Measurements from ENCODE around the gene SVOPL. TPM values are rescaled to one million over a fixed set of nuclear protein-coding genes. Genes with fewer than 3 reads are reported as not detected.

Gene SVOPL
- total RNA-seq, 4 donors from 2014 or later, result not detected

- no peak for TF ChIP-seq CTCF (IDR thresholded peaks at IDR 0.05)
- DNase-seq (ENCODE audit: low spot score) (no peak), ATAC-seq (ENCODE audit: low FRiP score) (no peak)
These were observed 51.7 kb downstream of the SVOPL start for GRCh38 chr7:138649506-138649905.

- ATAC-seq (ENCODE audit: low FRiP score), result no peak
- no peak for DNase-seq (ENCODE audit: low spot score)
These were observed 55.9 kb downstream of the SVOPL start for GRCh38 chr7:138645284-138645683.

GRCh38 chr7:138632826-138633602 lies 68.1 kb downstream of the SVOPL start:
- TF ChIP-seq CTCF (IDR thresholded peaks at IDR 0.05), result no peak
- ATAC-seq (ENCODE audit: low FRiP score), result no peak
- no peak for DNase-seq (ENCODE audit: low spot score)

More at GRCh38 chr7:138645284-138645683, 55.9 kb downstream of the SVOPL start:
- TF ChIP-seq CTCF (IDR thresholded peaks at IDR 0.05), result no peak

GRCh38 chr7:138632384-138632783 lies 68.8 kb downstream of the SVOPL start:
- no peak for ATAC-seq (ENCODE audit: low FRiP score)
- no peak for DNase-seq (ENCODE audit: low spot score)
- TF ChIP-seq CTCF (IDR thresholded peaks at IDR 0.05), result no peak

- TF ChIP-seq CTCF (IDR thresholded peaks at IDR 0.05), result no peak
- ATAC-seq (ENCODE audit: low FRiP score) (no peak), DNase-seq (ENCODE audit: low spot score) (no peak)
These were observed 71.0 kb downstream of the SVOPL start for GRCh38 chr7:138630059-138630610.

- DNase-seq (ENCODE audit: low spot score), result no peak
- ATAC-seq (ENCODE audit: low FRiP score), result no peak
- no peak for TF ChIP-seq CTCF (IDR thresholded peaks at IDR 0.05)
These were observed 73.8 kb downstream of the SVOPL start for GRCh38 chr7:138627361-138627760.

- no peak for TF ChIP-seq CTCF (IDR thresholded peaks at IDR 0.05)
- ATAC-seq (ENCODE audit: low FRiP score) (no peak), DNase-seq (ENCODE audit: low spot score) (no peak)
These were observed 74.3 kb downstream of the SVOPL start for GRCh38 chr7:138626846-138627245.

Data from omental fat pad (tissue), 4 donors.